GM19455 (cell line): ENCODE data around the gene L1TD1.
"Not testable (repeated sequence)": the region's sequence is repeated elsewhere in the genome, so short reads cannot be mapped to it uniquely, and the experiment has no call there.

Experiments
- ATAC-seq: cut with Tn5 transposase; IDR thresholded peaks from one replicate; pipeline ENCODE4 v1.9.1; 2021; ENCODE audit not compliant: unreplicated experiment

L1TD1 gene

DNA sequence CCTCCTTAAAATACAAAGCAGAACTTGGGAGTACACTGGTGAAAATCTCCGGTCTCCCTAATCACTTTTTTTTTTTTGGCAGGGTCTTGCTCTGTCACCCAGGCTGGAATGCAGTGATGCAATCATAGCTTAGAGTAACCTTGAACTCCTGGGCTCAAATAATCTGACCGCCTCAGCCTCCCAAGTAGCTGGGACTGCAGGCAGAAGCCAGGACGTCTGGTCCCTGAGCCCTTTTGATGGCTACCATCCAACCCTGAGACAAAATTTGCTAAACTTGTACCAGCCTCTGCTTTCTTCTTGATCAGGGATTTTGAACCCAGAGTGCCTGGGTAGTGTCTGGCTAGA is 4.1 kb downstream of the L1TD1 start:
- no peak for ATAC-seq

DNA sequence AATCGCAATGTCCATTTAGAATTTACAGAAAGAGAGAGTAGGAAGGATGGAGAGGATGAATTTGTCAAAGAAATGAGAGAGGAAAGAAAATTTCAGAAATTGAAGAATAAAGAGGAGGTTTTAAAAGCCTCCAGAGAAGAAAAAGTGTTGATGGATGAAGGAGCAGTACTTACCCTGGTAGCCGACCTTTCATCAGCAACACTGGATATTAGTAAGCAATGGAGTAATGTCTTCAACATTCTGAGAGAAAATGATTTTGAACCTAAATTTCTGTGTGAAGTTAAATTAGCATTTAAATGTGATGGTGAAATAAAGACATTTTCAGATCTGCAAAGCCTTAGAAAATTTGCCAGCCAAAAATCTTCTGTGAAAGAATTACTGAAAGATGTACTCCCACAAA is 12.5 kb downstream of the L1TD1 start:
- ATAC-seq, result no peak

DNA sequence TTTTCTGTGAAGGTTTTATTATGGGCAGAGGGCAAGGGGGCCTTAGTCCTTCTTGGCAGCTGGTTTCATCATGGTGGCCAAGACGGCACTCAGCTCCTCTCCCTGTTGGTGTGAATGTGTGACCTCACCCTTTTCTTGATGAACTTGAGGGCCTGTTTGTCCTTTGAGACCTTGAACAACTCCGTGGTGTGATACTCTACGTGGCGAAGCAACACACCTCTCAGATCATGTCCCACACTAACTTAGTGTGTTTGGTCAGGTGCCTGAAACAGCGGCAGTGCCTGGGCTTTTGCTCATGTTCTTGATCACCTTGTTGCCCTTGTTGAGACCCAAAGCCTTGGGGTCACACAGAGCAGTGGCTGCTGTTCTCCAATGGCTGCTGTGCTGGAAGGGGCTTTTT is 13.4 kb downstream of the L1TD1 start:
- no peak for ATAC-seq

DNA sequence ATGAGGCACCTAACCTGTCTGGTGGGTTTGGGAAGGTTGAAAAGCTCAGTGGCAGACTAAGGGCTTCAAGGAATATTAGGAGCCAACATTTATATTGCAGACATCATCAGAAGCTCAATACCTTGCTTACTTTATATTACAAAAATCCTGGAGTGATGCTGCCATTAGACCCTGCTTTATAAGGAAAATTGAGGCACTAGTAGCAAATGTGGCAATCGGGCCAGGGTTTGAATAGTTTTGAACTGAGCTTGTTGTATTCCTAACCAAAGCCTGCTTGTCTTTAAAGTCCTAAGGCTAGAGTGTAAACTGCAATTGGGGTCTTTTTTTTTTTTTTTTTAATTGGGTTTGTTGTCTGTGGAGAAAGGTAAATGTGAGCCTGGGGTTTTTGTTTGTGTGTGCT is 14.3 kb downstream of the L1TD1 start:
- no peak for ATAC-seq

DNA sequence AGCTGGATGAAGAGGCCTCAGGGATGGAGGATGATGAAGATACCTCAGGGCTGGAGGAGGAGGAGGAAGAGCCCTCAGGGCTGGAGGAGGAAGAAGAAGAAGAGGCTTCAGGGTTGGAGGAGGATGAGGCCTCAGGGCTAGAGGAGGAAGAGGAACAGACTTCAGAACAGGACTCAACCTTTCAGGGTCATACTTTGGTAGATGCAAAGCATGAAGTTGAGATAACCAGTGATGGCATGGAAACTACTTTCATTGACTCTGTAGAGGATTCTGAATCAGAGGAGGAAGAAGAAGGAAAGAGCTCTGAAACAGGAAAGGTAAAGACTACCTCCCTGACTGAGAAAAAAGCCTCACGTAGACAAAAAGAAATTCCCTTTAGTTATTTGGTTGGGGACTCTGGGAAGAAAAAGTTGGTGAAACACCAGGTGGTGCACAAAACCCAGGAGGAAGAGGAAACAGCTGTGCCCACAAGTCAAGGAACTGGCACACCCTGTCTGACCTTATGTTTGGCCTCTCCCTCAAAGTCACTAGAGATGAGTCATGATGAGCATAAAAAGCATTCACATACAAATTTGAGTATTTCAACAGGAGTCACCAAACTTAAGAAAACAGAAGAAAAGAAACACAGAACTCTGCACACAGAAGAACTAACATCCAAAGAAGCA is 15.4 kb downstream of the L1TD1 start:
- no peak for ATAC-seq

DNA sequence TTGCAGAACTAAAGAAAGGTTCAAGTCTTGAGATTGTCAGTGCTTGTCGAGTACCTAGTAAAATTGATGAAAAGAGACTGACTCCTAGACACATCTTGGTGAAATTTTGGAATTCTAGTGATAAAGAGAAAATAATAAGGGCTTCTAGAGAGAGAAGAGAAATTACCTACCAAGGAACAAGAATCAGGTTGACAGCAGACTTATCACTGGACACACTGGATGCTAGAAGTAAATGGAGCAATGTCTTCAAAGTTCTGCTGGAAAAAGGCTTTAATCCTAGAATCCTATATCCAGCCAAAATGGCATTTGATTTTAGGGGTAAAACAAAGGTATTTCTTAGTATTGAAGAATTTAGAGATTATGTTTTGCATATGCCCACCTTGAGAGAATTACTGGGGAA is 16.3 kb downstream of the L1TD1 start:
- ATAC-seq, result no peak

DNA sequence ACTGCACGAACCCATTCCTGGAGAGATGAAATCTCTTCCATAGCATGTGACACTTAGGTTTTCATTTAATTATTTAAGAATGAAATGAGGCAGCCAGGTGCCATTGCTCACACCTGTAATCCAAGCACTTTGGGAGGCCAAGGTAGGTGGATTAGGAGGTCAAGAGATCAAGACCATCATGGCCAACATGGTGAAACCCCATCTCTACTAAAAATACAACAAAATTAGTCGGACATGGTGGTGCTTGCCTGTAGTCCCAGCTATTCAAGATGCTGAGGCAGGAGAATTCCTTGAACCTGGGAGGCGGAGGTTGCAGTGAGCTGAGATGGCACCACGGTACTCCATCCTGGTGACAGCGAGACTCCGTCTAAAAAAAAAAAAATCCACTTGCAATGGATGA is 17.8 kb downstream of the L1TD1 start:
- ATAC-seq, result no peak

DNA sequence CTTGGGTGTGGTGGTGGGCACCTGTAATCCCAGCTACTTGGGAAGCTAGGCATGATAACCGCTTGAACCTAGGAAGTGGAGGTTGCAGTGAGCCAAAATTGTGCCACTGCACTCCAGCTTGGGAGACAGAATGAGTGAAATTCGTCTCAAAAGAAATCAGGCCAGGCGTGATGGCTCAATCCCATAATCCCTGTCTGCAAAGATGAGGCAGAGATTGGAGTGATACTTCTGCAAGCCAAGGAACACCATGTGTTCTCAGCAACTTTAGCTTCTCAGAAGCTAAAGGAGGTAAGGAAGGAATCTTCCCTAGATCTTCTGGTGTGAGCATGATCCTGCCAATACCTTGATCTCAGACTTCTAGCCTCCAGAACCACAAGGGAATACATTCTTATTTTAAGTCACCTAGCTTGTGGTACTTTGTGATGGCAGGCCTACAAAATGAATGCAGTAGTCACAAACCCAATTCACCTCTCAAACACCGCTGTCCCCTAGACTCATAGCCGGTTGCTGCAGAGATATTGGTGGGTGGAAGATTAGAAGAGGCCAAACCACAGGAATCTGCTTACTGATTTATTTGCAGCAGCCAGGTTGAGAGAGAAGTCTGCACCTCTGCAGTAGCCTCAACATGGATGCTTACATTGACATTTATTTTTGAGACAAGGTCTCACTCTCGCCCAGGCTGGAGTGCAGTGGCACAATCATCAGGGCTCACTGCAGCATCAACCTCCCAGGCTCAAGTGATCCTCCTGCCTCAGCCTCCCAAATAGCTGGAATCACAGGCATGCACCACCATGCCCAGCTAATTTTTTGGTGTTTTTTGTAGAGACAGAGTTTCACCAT is 18.6 kb downstream of the L1TD1 start:
- no peak for ATAC-seq

DNA sequence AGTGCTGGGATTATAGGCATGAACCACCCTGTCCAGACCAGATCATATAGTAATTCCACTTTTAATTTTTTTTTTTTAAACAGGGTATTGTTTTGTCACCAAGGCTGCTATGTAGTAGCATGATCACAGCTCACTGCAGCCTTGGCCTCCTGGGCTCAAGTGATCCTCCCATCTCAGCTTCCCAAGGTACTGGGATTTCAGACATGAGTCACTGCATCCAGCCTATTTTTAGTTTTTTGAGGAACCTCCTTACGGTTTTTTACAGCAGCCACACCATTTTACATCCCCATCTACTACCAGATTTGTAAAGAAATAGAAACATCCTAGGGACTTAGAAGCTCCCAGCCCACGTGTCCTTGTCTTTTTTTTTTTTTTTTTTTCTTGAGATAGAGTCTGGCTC is 24.0 kb downstream of the L1TD1 start:
- no peak for ATAC-seq

DNA sequence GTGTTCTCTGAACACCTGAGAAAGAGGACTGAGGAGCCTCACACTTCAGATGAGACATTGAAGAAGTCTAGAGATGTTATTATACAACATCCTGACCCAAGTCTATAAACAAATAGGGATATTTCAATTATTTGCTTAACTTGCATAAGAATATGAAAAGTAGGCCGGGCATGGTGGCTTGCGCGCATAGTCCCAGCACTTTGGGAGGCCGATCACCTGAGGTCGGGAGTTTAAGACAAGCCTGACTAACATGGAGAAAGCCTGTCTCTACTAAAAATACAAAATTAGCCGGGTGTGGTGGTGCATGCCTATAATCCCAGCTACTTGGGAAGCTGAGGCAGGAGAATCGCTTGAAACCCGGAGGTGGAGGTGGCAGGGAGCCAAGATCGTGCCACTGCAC is 25.8 kb downstream of the L1TD1 start:
- not testable (repeated sequence) for ATAC-seq

DNA sequence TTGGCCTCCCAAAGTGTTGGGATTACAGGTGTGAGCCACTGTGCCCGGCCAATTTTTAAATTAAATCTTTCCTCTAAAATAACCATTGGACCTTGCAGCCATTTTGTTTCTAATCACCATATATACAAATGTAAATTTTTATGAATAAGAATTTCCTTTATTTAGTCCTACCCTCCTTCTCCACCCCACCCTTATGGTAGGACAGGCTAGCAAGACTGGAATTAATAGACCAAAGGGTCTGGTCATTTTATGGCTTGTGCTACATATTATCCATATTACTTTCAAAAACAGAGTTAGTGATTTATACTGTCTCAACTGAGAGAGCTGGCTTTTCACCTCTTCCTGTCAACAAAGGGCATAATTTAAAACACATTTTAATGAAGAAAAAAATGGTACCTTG is 26.5 kb downstream of the L1TD1 start:
- no peak for ATAC-seq

DNA sequence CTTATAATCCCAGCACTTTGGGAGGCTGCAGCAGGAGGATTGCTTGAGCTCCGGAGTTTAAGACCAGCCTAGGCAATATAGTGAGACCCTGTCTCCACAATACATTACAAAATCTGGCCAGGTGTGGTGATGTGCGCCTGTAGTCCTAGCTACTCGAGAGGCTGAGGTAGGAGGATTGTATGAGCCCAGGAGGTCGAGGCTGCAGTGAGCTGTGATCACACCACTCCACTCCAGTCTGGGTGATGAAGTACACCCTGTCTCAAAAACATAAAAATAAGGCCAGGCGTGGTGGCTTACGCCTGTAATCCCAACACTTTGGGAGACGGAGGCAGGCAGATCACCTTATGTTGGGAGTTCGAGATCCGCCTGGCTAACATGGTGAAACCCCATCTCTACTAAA is 27.7 kb downstream of the L1TD1 start:
- ATAC-seq, result no peak

DNA sequence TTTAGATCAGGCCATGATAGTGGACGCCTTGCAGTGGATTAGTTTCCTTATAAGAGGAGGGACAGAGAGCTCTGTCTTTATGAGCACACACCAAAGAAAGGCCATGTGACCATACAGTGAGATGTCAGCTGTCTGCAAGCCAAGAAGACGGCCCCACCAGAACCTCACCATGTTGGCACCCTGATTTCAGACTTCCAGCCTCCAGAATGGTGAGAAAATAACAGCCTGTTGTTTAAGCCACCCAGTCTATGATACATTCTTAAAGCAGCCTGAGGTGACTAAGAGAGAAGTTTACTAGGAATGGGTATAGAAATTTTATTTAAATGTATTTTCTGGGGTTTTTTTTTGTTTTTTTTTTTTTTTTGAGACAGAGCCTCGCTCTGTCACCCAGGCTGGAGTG is 29.5 kb downstream of the L1TD1 start:
- ATAC-seq, result no peak

DNA sequence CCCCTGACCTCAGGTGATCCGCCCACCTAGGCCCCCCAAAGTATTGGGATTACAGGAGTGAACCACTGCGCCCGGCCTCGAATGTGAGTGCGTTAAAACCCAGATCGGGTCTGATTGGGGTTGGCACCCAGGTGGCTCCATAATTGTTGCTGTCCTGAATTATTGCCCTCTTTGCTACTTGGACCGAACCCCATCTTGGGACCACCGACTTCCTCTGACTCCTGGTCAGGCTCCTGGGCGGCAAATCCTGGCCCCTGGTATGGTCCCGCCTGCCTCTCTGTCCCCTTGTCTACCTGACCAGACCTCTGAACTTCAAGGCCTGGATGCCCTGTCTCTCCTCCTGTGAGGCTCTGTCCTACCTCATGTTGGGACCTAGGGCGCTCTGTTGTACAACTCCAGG is 32.8 kb downstream of the L1TD1 start:
- no peak for ATAC-seq

DNA sequence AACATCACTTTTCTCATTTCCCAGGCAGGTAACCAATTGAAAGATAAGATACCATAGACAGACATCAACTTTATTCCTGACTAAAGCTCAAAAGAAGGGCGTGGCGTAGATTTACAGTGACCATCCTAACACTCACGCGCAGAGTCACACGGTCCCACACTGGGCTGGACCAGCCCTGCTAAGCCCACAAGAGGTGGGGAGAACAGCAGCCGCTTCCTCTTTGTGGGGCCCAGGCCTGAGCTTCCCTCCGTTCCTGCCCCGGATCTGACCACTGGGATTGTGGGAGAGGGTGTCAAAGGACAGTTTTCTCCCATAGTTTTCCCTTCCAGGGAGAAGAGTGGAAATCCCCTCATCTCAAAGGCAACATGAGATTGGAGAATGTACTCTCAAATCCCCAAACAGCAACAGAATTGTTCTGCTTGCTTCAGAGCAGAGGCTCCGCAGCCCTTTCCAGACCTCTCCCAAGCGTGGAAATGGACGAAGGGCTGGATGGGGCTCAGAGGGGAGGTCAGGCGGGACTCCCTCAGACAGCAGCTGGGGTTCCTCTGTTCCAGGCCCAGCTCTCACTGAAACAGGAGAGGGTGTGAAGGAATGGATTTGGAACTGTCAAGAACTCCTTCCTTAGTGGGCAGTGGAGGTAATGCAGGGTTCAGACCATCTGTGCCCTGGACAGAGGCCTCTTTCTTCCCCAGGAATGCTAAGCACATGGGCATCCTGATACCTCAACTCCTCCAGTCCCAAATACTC is 33.7 kb downstream of the L1TD1 start:
- ATAC-seq, result no peak

DNA sequence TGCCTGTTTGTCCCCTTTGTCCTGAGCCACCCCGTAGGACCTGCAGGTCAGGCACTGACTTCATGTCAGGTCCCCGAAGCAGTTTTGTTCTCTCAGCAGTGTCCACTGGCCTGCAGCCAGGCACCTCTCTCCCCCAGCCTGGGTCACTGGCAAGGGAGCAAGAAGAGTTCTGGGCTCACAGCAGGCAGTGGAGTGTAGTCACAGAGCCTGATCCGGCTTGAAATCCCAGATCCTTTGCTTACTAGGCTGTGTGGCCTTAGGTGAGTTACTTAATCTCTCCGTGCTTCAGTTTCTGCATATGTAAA is 34.2 kb downstream of the L1TD1 start:
- ATAC-seq, result no peak

DNA sequence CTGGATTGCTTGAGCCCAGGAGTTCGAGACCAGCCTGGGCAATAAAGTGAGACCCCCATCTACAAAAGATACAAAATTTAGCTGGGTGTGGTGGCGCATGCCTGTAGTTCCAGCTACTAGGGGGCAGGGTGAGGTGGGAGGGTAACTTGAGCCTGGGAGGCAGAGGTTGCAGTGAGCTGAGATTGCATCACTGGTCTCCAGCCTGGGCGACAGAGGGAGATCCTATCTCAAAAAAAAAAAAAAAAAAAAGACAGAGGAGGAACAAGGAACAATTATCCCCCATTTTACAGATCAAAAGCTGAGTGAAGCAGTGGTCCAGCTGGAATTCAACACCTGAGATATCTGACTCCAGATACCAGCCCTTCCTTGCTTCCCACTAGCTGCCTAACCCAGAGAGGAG is 34.8 kb downstream of the L1TD1 start:
- no peak for ATAC-seq

DNA sequence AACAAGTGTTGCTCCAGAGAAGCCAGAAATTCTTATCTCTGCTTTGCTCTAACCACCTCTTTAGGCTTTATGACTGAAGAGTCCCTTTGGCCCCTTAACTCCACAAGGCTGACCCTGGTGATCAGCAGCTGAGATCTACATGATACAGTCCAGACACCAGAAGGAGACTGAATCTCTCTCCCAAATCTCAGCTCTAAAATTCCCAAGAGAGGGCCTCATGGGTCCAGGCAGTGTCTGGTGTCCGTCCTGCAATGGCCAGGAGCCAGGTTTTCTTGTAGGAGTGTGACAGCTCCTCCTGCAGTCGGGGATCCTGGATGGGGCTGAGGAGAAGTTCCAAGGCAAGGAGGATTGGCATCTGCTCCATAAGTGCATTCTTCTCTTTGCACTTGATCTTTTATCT is 35.3 kb downstream of the L1TD1 start:
- ATAC-seq, result no peak

DNA sequence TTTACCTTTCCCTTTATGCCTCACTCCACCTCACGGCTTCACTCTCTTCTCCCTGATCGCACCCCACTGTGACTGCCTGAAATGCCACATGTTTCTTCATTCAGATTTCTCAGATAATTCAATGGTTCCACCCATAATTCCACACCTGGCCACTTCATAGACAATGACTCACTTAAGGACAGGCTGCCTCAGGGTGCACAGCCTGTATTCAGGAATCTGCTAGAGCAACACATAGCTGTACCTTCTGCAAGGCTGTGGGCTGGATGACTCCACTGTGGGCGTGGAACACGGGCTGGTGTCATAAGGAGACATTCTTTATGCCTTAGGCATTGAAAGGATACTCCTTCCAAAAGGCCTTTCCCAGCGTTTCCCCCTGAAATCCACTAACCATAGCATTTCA is 36.1 kb downstream of the L1TD1 start:
- no peak for ATAC-seq

DNA sequence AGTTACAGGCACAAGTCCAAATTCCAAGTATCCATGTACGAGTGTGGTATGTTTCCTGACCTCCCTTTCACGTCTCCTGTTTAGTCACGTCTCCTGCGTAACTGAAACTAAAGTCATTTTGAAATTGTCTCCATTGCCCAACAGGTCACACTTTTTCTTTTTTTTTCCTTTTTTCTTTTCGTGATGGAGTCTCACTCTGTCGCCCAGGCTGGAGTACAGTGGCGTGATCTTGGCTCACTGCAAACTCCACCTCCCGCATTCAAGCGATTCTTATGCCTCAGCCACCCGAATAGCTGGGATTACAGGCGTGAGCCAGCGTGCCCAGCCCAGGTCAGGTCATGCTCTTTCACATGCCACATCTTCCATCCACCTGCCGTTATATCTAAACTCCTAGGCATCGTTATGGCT is 38.2 kb downstream of the L1TD1 start:
- ATAC-seq, result no peak

DNA sequence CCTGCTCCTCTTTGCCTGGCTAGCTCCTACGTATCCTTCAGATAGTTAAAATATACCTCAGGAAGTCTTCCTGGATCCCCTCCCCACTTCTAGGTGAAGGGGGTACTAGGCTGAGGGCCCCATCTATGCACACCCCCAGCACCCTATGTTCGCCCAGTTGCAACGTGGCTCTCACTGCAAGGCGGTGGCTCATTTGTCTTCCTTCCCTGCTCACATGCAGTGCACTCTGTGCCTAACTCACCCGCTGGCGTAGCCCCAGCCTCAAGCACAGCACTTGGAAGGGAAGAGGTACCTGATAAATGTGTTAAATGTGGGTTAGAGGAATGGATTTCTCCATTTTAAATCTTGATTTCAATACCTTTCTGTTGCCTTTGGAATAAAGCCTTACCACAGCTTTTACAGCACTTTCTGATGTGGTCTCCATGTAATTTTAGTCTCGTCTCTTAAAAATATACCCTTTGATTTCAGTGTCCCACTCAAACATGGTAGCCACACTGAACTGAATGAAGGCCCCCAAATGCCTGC is 39.3 kb downstream of the L1TD1 start:
- ATAC-seq, result no peak

DNA sequence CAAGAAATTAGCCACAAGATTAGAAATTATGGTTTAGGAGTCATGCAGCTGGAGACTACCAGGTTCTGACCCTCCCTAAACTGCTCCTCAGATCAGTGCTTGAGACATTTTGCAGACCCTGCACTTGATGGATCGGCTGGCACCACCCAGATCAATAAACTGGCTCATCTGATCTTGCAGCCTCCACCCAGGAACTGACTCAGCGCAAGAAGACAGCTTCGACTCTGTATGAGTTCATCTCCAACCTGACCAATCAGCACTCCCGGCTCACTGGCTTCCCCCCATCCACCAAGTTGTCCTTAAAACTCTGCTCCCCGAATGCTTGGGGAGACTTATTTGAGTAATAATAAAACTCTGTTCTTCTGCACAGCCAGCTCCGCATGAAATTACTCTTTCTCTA is 40.0 kb downstream of the L1TD1 start:
- no peak for ATAC-seq
